A549 (cell line): ENCODE measurements around the gene ASCC2. TPM values are rescaled to one million over a fixed set of nuclear protein-coding genes. Genes with fewer than 3 reads are reported as not detected.

Experiments used
- ATAC-seq, 2 experiments: fragments of 200-7000 bp in 1 of 2; fragments of >200 bp in 1 of 2; cut with Nextera tagmentation in 1 of 2; cut with Tn5 transposase in 1 of 2; 3 replicates each; pipeline versions ENCODE4 v1.8.0 to v1.9.1; 2018 to 2020; ENCODE audit warnings: mild to moderate bottlenecking in 1 of 2, moderate library complexity in 1 of 2
- CTCF ChIA-PET: fragments of 300-600 bp; sonication (Branson Sonifier 250); formaldehyde crosslinking; extraction: SDS; loops from one replicate; lab custom pipeline; 2021; ENCODE audit warnings: antibody characterized with exemption, inconsistent platforms; lab: Yijun Ruan, JAX
- POLR2A ChIA-PET: fragments of 350-600 bp; formaldehyde crosslinking; extraction: SDS; loops from one replicate; lab custom pipeline; 2021; ENCODE audit warnings: antibody characterized with exemption, inconsistent platforms; lab: Yijun Ruan, JAX
- DNase-seq, 2 experiments: peaks; one replicate each; pipeline versions ENCODE4 v3.0.0 to v3.0.0-alpha.2; 2011 to 2016; ENCODE audit warnings: low read depth in 1 of 2, low spot score in 1 of 2
- FAIRE-seq: peaks from 2 replicates; lab custom pipeline; 2011; peaks lifted over from hg19 to GRCh38; lab: Jason Lieb, UNC
- H3K27ac ChIP-seq, 2 experiments: fragments of >200 bp; sonication (Bioruptor Twin); formaldehyde crosslinking; 3 replicates each; pipeline ENCODE4 v1.5.1; 2016 to 2017
- H3K4me1 ChIP-seq: fragments of >200 bp; sonication (Bioruptor Twin); formaldehyde crosslinking; 3 replicates; pipeline ENCODE4 v1.6.1; 2016
- H3K4me2 ChIP-seq: fragments of >200 bp; sonication (Bioruptor Twin); formaldehyde crosslinking; 3 replicates; pipeline ENCODE4 v1.6.1; 2016
- H3K4me3 ChIP-seq: fragments of >200 bp; sonication (Bioruptor Twin); formaldehyde crosslinking; 3 replicates; pipeline ENCODE4 v1.5.1; 2016
- H3K9me3 ChIP-seq: fragments of >200 bp; sonication (Bioruptor Twin); formaldehyde crosslinking; 3 replicates; pipeline ENCODE4 v1.6.1; 2016
- CEBPB ChIP-seq, 2 experiments: fragments of >200 bp in 1 of 2; sonication (Bioruptor Twin) in 1 of 2; formaldehyde crosslinking in 1 of 2; IDR thresholded peaks; 2 replicates each; pipeline ENCODE4 v1.6.1; 2012 to 2016
- CHD4 ChIP-seq: fragments of 200-600 bp; sonication (generic); IDR thresholded peaks from 2 replicates; pipeline ENCODE4 v1.6.1; 2016; ENCODE audit warnings: antibody characterized with exemption, mild to moderate bottlenecking, borderline replicate concordance
- EHMT2 ChIP-seq: fragments of 200-600 bp; sonication (generic); IDR thresholded peaks from 2 replicates; pipeline ENCODE4 v1.6.1; 2016; ENCODE audit warnings: antibody characterized with exemption, low read depth, mild to moderate bottlenecking, moderate library complexity
- FOSL2 ChIP-seq, 2 experiments: fragments of 450-650 bp in 1 of 2; fragments of >200 bp in 1 of 2; sonication (Bioruptor Twin) in 1 of 2; formaldehyde crosslinking; IDR thresholded peaks; 2 replicates each; pipeline versions ENCODE4 v1.5.0 to v1.6.1; 2016 to 2020; ENCODE audit warnings: mild to moderate bottlenecking in 1 of 2, moderate library complexity in 1 of 2
- FOXS1 ChIP-seq: fragments of 250-450 bp; sonication (Bioruptor Pico); IDR thresholded peaks from 2 replicates; pipeline ENCODE4 v1.5.0; 2020; ENCODE audit warnings: mild to moderate bottlenecking, moderate library complexity
- HOXB13 ChIP-seq: fragments of 250-450 bp; sonication (Bioruptor Pico); IDR thresholded peaks from 2 replicates; pipeline ENCODE4 v1.5.0; 2020; ENCODE audit warnings: low read depth, mild to moderate bottlenecking, moderate library complexity
- HOXB5 ChIP-seq: fragments of 250-450 bp; sonication (Bioruptor Pico); IDR thresholded peaks from 2 replicates; pipeline ENCODE4 v1.5.0; 2020; ENCODE audit warnings: mild to moderate bottlenecking, moderate library complexity
- JUN ChIP-seq, 2 experiments: fragments of >200 bp; sonication (Bioruptor Twin); formaldehyde crosslinking; IDR thresholded peaks; 2 replicates in 1 of 2; 3 replicates in 1 of 2; pipeline ENCODE4 v1.6.1; 2016 to 2017
- KDM1A ChIP-seq: fragments of 200-600 bp; sonication (generic); IDR thresholded peaks from 2 replicates; pipeline ENCODE4 v1.6.1; 2016; ENCODE audit warnings: low read depth, mild to moderate bottlenecking
- KDM5A ChIP-seq: fragments of 200-600 bp; sonication (generic); IDR thresholded peaks from 2 replicates; pipeline ENCODE4 v1.6.1; 2016; ENCODE audit warnings: antibody characterized with exemption, mild to moderate bottlenecking
- MAFK ChIP-seq: fragments of 450-650 bp; IDR thresholded peaks from 2 replicates; pipeline ENCODE4 v1.6.1; 2014; ENCODE audit not compliant: partially characterized antibody
- MAZ ChIP-seq: fragments of 150-350 bp; IDR thresholded peaks from 2 replicates; pipeline ENCODE4 v1.6.1; 2014; ENCODE audit warnings: antibody characterized with exemption, low read depth, low read length, borderline replicate concordance
- NR3C1 ChIP-seq: fragments of >200 bp; sonication (Bioruptor Twin); formaldehyde crosslinking; IDR thresholded peaks from 3 replicates; pipeline ENCODE4 v1.6.1; 2017
- POLR2AphosphoS2 ChIP-seq: conservative IDR thresholded peaks from 2 replicates; pipeline ENCODE4 v1.6.1; 2012; ENCODE audit warnings: low read length, improper control_type of control experiment, inconsistent platforms
- RAD21 ChIP-seq, 2 experiments: fragments of >200 bp in 1 of 2; sonication (Bioruptor Twin) in 1 of 2; formaldehyde crosslinking in 1 of 2; IDR thresholded peaks in 1 of 2; conservative IDR thresholded peaks in 1 of 2; 2 replicates in 1 of 2; 3 replicates in 1 of 2; pipeline ENCODE4 v1.6.1; 2012 to 2018; ENCODE audit warnings: inconsistent platforms in 1 of 2
- RARB ChIP-seq: fragments of 250-450 bp; sonication (Bioruptor Pico); IDR thresholded peaks from 2 replicates; pipeline ENCODE4 v1.8.0; 2021; ENCODE audit warnings: mild to moderate bottlenecking, moderate library complexity
- RCOR1 ChIP-seq: fragments of 150-350 bp; IDR thresholded peaks from 2 replicates; pipeline ENCODE4 v1.6.1; 2014; ENCODE audit warnings: antibody characterized with exemption, low read length, low read depth
- RFX5 ChIP-seq: fragments of 450-650 bp; IDR thresholded peaks from 2 replicates; pipeline ENCODE4 v1.7.1; 2014; ENCODE audit warnings: antibody characterized with exemption, mild to moderate bottlenecking, moderate library complexity
- SREBF2 ChIP-seq: fragments of 450-650 bp; IDR thresholded peaks from 2 replicates; pipeline ENCODE4 v1.6.1; 2014; ENCODE audit warnings: mild to moderate bottlenecking, moderate library complexity
- ZFP36 ChIP-seq: fragments of 450-650 bp; IDR thresholded peaks from 2 replicates; pipeline ENCODE4 v1.6.1; 2014; ENCODE audit warnings: borderline replicate concordance; ENCODE audit not compliant: partially characterized antibody
- WGBS: methylation state at CpG from one replicate; pipeline ENCODE4 v1.1.6; 2017; ENCODE audit errors: missing lambda C conversion rate; 5-methylcytosine and 5-hydroxymethylcytosine counted together
- polyA plus RNA-seq, 4 experiments: library from polyadenylated mRNA; depleted of rRNA in 3 of 4; stranded (reverse); fragments of >200 nt; fragmentation: RNase III in 1 of 4; extraction: RNeasy Plus Mini Kit Qiagen cat#74134 plus additional on column Dnase treatment in 1 of 4; gene quantifications; 2 replicates in 3 of 4; 3 replicates in 1 of 4; pipeline ENCODE4 v1.2.3, GENCODE V29; 2011 to 2017
- TF ChIP-seq, protein P1 (sequence below): IDR thresholded peaks from 2 replicates; pipeline ENCODE4 v1.6.1; 2012; ENCODE audit warnings: low read depth, borderline replicate concordance
- TF ChIP-seq, protein P2 (sequence below): fragments of 200-600 bp; sonication (generic); IDR thresholded peaks from 2 replicates; pipeline ENCODE4 v1.6.1; 2016; ENCODE audit warnings: antibody characterized with exemption, mild to moderate bottlenecking, moderate library complexity
- TF ChIP-seq, protein P3 (sequence below): IDR thresholded peaks from 2 replicates; pipeline ENCODE4 v1.6.1; 2012
- TF ChIP-seq, protein P4 (sequence below): IDR thresholded peaks from 2 replicates; pipeline ENCODE4 v1.6.1; 2012
- TF ChIP-seq, protein P5 (sequence below): fragments of >200 bp; sonication (Bioruptor Twin); formaldehyde crosslinking; IDR thresholded peaks from 3 replicates; pipeline ENCODE4 v1.5.1; 2016
- TF ChIP-seq, protein P6 (sequence below): fragments of >200 bp; sonication (Bioruptor Twin); formaldehyde crosslinking; IDR thresholded peaks from 3 replicates; pipeline ENCODE4 v1.6.1; 2016

Gene ASCC2
- polyA plus RNA-seq, 2 of the 4 experiments (the other 2 are of a cell fraction): 27.2 to 31.6 TPM

DNA sequence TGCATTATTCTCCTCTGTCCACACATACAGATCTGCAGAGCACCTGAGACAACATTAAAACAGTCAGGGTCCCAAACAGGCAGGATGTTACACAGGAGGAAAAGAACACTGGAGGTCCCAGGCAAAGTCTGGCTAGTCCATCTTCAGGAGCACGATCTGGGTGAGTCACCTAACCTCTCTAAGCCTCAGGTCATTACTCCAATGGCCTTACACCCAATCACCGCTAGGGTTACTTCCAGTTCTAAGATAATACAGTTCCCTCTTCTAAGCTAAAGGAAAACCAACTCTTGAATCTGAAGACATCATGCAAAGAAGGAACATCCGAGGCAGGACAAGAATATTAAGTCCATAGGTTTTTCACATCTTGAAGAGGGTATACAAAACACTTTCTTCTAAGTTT is 24.5 kb downstream of the ASCC2 start:
- Histone ChIP-seq H3K4me2 (peak overlapping the region; percentile 58), H3K4me3 (no peak overlapping the region), H3K4me1 (peaks cover 55% of the 10 kb centered on the region), H3K27ac (peak overlapping the region; percentile 46 to 75; a peak in 5 of 6 replicates), H3K9me3 (no peaks in the 10 kb centered on the region)
- CTCF ChIA-PET: interaction anchor here (1.2 to 1.6 kb wide), 3 partner anchors 8 to 112 kb away, joined by 3 to 7 read pairs (median 3); no protein-coding TSS in a partner anchor
- peak; percentile 69 to 80 for DNase-seq
- 15% methylated on average over 3 of the region's 3 CpGs for WGBS
- ATAC-seq: peak; percentile 83 to 96
- TF ChIP-seq EHMT2 (no peak), POLR2AphosphoS2 (no peak), FOSL2 (IDR thresholded peaks at IDR 0.05) (no peak), FOSL2 (CRISPR knock-in tag; IDR thresholded peaks at IDR 0.05) (peak; percentile 67), RAD21 (conservative IDR thresholded peaks at IDR 0.05 in 1 of 2, IDR thresholded peaks at IDR 0.05 in 1 of 2) (peak in 1 of 2 experiments; percentile 16; a peak in 1 of 5 replicates), FOXS1 (no peak), HOXB5 (CRISPR knock-in tag) (no peak), KDM1A (no peak)
- TF ChIP-seq, protein P1, sequence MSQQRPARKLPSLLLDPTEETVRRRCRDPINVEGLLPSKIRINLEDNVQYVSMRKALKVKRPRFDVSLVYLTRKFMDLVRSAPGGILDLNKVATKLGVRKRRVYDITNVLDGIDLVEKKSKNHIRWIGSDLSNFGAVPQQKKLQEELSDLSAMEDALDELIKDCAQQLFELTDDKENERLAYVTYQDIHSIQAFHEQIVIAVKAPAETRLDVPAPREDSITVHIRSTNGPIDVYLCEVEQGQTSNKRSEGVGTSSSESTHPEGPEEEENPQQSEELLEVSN: no peak
- TF ChIP-seq, protein P2, sequence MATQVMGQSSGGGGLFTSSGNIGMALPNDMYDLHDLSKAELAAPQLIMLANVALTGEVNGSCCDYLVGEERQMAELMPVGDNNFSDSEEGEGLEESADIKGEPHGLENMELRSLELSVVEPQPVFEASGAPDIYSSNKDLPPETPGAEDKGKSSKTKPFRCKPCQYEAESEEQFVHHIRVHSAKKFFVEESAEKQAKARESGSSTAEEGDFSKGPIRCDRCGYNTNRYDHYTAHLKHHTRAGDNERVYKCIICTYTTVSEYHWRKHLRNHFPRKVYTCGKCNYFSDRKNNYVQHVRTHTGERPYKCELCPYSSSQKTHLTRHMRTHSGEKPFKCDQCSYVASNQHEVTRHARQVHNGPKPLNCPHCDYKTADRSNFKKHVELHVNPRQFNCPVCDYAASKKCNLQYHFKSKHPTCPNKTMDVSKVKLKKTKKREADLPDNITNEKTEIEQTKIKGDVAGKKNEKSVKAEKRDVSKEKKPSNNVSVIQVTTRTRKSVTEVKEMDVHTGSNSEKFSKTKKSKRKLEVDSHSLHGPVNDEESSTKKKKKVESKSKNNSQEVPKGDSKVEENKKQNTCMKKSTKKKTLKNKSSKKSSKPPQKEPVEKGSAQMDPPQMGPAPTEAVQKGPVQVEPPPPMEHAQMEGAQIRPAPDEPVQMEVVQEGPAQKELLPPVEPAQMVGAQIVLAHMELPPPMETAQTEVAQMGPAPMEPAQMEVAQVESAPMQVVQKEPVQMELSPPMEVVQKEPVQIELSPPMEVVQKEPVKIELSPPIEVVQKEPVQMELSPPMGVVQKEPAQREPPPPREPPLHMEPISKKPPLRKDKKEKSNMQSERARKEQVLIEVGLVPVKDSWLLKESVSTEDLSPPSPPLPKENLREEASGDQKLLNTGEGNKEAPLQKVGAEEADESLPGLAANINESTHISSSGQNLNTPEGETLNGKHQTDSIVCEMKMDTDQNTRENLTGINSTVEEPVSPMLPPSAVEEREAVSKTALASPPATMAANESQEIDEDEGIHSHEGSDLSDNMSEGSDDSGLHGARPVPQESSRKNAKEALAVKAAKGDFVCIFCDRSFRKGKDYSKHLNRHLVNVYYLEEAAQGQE: no peak
- POLR2A ChIA-PET: interaction anchor here (0.8 kb wide), 1 partner anchor 24 kb away, joined by 3 read pairs; the partner anchor contains the start of gene ASCC2
- no peak for FAIRE-seq

DNA sequence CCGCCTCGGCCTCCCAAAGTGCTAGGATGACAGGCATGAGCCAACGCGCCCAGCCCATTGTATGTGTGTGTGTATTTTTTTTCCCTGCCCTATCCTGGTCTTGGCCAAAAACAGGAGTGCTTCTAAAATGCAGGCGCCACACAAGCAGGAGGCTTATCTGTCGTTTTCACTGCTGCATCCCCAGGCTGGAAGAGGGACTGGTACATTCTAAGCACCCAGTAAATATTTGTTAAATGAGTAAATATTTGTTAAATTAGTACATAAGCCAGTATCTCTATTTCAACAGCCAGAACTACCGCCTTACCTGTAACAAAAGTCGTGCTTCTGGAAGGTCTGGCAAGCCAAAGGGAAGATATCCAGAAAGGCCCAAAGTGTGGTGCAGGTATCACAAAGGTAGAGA is 24.9 kb downstream of the ASCC2 start:
- no peak for ATAC-seq
- ChIA-PET POLR2A (interaction anchor here (0.7 to 0.8 kb wide), 2 partner anchors 25 to 41 kb away, joined by 3 to 4 read pairs; partner anchors contain the start of gene ASCC2), CTCF (interaction anchor here (1.2 to 1.6 kb wide), 2 partner anchors 13 to 111 kb away, joined by 3 to 7 read pairs; no protein-coding TSS in a partner anchor)
- peaks cover 55% of the 10 kb centered on the region for H3K4me1 ChIP-seq
- TF ChIP-seq, protein P3, sequence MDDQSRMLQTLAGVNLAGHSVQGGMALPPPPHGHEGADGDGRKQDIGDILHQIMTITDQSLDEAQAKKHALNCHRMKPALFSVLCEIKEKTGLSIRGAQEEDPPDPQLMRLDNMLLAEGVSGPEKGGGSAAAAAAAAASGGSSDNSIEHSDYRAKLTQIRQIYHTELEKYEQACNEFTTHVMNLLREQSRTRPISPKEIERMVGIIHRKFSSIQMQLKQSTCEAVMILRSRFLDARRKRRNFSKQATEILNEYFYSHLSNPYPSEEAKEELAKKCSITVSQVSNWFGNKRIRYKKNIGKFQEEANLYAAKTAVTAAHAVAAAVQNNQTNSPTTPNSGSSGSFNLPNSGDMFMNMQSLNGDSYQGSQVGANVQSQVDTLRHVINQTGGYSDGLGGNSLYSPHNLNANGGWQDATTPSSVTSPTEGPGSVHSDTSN: no peak
- TF ChIP-seq KDM1A (no peak), KDM5A (no peak), CHD4 (no peak), RARB (CRISPR knock-in tag) (no peak), NR3C1 (no peak), SREBF2 (no peak), MAFK (no peak), CEBPB (IDR thresholded peaks at IDR 0.05) (no peak), HOXB13 (CRISPR knock-in tag) (no peak), ZFP36 (no peak), MAZ (no peak), RCOR1 (no peak), RFX5 (no peak), JUN (IDR thresholded peaks at IDR 0.05) (no peak)
- TF ChIP-seq, protein P4, sequence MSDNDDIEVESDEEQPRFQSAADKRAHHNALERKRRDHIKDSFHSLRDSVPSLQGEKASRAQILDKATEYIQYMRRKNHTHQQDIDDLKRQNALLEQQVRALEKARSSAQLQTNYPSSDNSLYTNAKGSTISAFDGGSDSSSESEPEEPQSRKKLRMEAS: no peak
- TF ChIP-seq, protein P5, sequence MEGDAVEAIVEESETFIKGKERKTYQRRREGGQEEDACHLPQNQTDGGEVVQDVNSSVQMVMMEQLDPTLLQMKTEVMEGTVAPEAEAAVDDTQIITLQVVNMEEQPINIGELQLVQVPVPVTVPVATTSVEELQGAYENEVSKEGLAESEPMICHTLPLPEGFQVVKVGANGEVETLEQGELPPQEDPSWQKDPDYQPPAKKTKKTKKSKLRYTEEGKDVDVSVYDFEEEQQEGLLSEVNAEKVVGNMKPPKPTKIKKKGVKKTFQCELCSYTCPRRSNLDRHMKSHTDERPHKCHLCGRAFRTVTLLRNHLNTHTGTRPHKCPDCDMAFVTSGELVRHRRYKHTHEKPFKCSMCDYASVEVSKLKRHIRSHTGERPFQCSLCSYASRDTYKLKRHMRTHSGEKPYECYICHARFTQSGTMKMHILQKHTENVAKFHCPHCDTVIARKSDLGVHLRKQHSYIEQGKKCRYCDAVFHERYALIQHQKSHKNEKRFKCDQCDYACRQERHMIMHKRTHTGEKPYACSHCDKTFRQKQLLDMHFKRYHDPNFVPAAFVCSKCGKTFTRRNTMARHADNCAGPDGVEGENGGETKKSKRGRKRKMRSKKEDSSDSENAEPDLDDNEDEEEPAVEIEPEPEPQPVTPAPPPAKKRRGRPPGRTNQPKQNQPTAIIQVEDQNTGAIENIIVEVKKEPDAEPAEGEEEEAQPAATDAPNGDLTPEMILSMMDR: no peak
- TF ChIP-seq, protein P1: no peak
- TF ChIP-seq, protein P6, sequence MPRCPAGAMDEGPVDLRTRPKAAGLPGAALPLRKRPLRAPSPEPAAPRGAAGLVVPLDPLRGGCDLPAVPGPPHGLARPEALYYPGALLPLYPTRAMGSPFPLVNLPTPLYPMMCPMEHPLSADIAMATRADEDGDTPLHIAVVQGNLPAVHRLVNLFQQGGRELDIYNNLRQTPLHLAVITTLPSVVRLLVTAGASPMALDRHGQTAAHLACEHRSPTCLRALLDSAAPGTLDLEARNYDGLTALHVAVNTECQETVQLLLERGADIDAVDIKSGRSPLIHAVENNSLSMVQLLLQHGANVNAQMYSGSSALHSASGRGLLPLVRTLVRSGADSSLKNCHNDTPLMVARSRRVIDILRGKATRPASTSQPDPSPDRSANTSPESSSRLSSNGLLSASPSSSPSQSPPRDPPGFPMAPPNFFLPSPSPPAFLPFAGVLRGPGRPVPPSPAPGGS: no peak
- H3K9me3 ChIP-seq: no peaks in the 10 kb centered on the region
- WGBS: 56% methylated on average over 8 of the region's 8 CpGs
- no peak for FAIRE-seq
- peak overlapping the region; percentile 58 for H3K4me2 ChIP-seq
- no peak overlapping the region for H3K4me3 ChIP-seq
- peak overlapping the region; percentile 46 to 75; a peak in 5 of 6 replicates for H3K27ac ChIP-seq
- no peak for DNase-seq
